HepG2 (cell line): Measurements from ENCODE around the gene NFATC1. TPM values are rescaled to one million over a fixed set of nuclear protein-coding genes. Genes with fewer than 3 reads are reported as not detected.

ENCODE experiments used
- ATAC-seq: fragments of 200-7000 bp; cut with Tn5 transposase; 3 replicates; pipeline ENCODE4 v1.9.1; 2020; ENCODE audit warnings: mild to moderate bottlenecking, moderate library complexity
- BruUV-seq: library from RNA; stranded (reverse); fragments of 400-500 nt; replicated peaks from 2 replicates; lab custom pipeline; 2021; lab: Mats Ljungman, UMichigan
- CTCF ChIA-PET: fragments of 300-600 bp; formaldehyde crosslinking; extraction: SDS; loops from one replicate; lab custom pipeline; 2021; ENCODE audit warnings: low total read pairs, inconsistent platforms, low intra/inter-chr PET ratio; lab: Yijun Ruan, JAX
- POLR2A ChIA-PET: fragments of 350-600 bp; sonication (Branson Sonifier 250); formaldehyde crosslinking; loops from one replicate; lab custom pipeline; 2020; ENCODE audit warnings: antibody characterized with exemption, inconsistent platforms; lab: Yijun Ruan, JAX
- DNase-seq: peaks from one replicate; pipeline ENCODE4 v3.0.0-alpha.2; 2015; ENCODE audit warnings: low spot score
- FAIRE-seq: peaks from 3 replicates; lab custom pipeline; 2011; peaks lifted over from hg19 to GRCh38; lab: Jason Lieb, UNC
- H2AFZ ChIP-seq: one replicate; pipeline ENCODE4 v1.6.1; 2011; ENCODE audit warnings: low read length, inconsistent platforms
- H3K27ac ChIP-seq: fragments of 300-600 bp; 3 replicates; pipeline ENCODE4 v1.8.0; 2011; ENCODE audit warnings: mixed run types, mild to moderate bottlenecking, mixed read lengths, low read length, inconsistent platforms; ENCODE audit not compliant: insufficient read depth; ENCODE audit errors: extremely low read length
- H3K27me3 ChIP-seq, 2 experiments: fragments of 200-600 bp in 1 of 2; 2 replicates in 1 of 2; 3 replicates in 1 of 2; pipeline versions ENCODE4 v1.6.0 to v1.8.0; 2011; ENCODE audit warnings: low read length in 2 of 2, mild to moderate bottlenecking in 2 of 2, moderate library complexity in 2 of 2, inconsistent platforms in 1 of 2; ENCODE audit not compliant: insufficient read depth in 2 of 2, control insufficient read depth in 1 of 2
- H3K36me3 ChIP-seq, 2 experiments: fragments of 200-600 bp in 1 of 2; replicated peaks in 1 of 2; 2 replicates in 1 of 2; 3 replicates in 1 of 2; pipeline versions ENCODE4 v1.5.1 to v1.8.0; 2011; ENCODE audit warnings: low read length in 2 of 2, inconsistent platforms in 1 of 2; ENCODE audit not compliant: insufficient read depth in 2 of 2, control insufficient read depth in 1 of 2
- H3K4me1 ChIP-seq: 2 replicates; pipeline ENCODE4 v1.5.1; 2012; ENCODE audit warnings: low read length, inconsistent platforms; ENCODE audit not compliant: insufficient read depth
- H3K4me2 ChIP-seq: 2 replicates; pipeline ENCODE4 v1.6.0; 2011; ENCODE audit warnings: low read depth, low read length, inconsistent platforms
- H3K4me3 ChIP-seq, 3 experiments: fragments of 200-600 bp in 1 of 3; sonication (generic), shearing (Covaris generic) in 1 of 3; replicated peaks in 1 of 3; 2 replicates each; pipeline ENCODE4 v1.5.1; 2011 to 2016; ENCODE audit warnings: low read length in 3 of 3, inconsistent platforms in 2 of 3, low read depth in 2 of 3, mild to moderate bottlenecking in 2 of 3, control low read depth in 1 of 3, mixed read lengths in 1 of 3; ENCODE audit not compliant: insufficient read depth in 1 of 3
- H3K79me2 ChIP-seq: one replicate; pipeline ENCODE4 v1.6.1; 2011; ENCODE audit warnings: low read length, inconsistent platforms; ENCODE audit not compliant: insufficient read depth
- H3K9ac ChIP-seq: 2 replicates; pipeline ENCODE4 v1.6.0; 2011; ENCODE audit warnings: mild to moderate bottlenecking, low read depth, low read length, inconsistent platforms; ENCODE audit not compliant: insufficient read depth
- H3K9me3 ChIP-seq: 2 replicates; pipeline ENCODE4 v1.5.1; 2012; ENCODE audit warnings: mild to moderate bottlenecking, low read length
- H4K20me1 ChIP-seq: 2 replicates; pipeline ENCODE4 v1.6.0; 2011; ENCODE audit warnings: inconsistent platforms, mild to moderate bottlenecking, low read length, moderate library complexity; ENCODE audit not compliant: insufficient read depth
- ARID5B ChIP-seq: IDR thresholded peaks from 2 replicates; pipeline ENCODE4 v1.4.0; 2020; ENCODE audit warnings: mild to moderate bottlenecking, missing genetic modification reagents
- GPBP1L1 ChIP-seq: sonication (generic); formaldehyde crosslinking; IDR thresholded peaks from 2 replicates; pipeline ENCODE4 v1.5.0; 2020; ENCODE audit warnings: mild to moderate bottlenecking, missing genetic modification reagents
- MIXL1 ChIP-seq: IDR thresholded peaks from 2 replicates; pipeline ENCODE4 v1.6.1; 2016
- SETDB1 ChIP-seq: sonication (generic); formaldehyde crosslinking; IDR thresholded peaks from 2 replicates; pipeline ENCODE4 v1.5.1; 2020; ENCODE audit warnings: missing genetic modification reagents, mild to moderate bottlenecking, borderline replicate concordance
- SUZ12 ChIP-seq: fragments of 150-350 bp; IDR thresholded peaks from 2 replicates; pipeline ENCODE4 v1.6.1; 2014; ENCODE audit warnings: low read depth, low read length
- ZNF317 ChIP-seq: sonication (generic); formaldehyde crosslinking; IDR thresholded peaks from 2 replicates; pipeline ENCODE4 v1.5.0; 2020; ENCODE audit warnings: mild to moderate bottlenecking, missing genetic modification reagents
- ZNF33A ChIP-seq: sonication (generic); formaldehyde crosslinking; IDR thresholded peaks from 2 replicates; pipeline ENCODE4 v1.5.1; 2020; ENCODE audit warnings: missing genetic modification reagents, mild to moderate bottlenecking, moderate library complexity, borderline replicate concordance
- ZNF407 ChIP-seq: sonication (generic); formaldehyde crosslinking; IDR thresholded peaks from one replicate; pipeline ENCODE4 v1.5.1; 2020; ENCODE audit warnings: mild to moderate bottlenecking, missing genetic modification reagents; ENCODE audit errors: not compliant biosample characterization
- ZNF580 ChIP-seq: IDR thresholded peaks from 2 replicates; pipeline ENCODE4 v1.6.1; 2016; ENCODE audit warnings: low read depth, borderline replicate concordance
- ZNF713 ChIP-seq: sonication (generic); formaldehyde crosslinking; IDR thresholded peaks from 2 replicates; pipeline ENCODE4 v1.4.0; 2020; ENCODE audit warnings: mild to moderate bottlenecking, missing genetic modification reagents
- WGBS: methylation state at CpG from one replicate; pipeline ENCODE4 v1.1.6; 2017; ENCODE audit warnings: low lambda C conversion rate; 5-methylcytosine and 5-hydroxymethylcytosine counted together
- in situ Hi-C: cut with HindIII; loops from 2 replicates; pipeline ENCODE4 v1.10.0; 2017; ENCODE audit warnings: low pct_unique_long_range_greater_than_20kb; ENCODE audit not compliant: extremely low pct_ligation_motif_present
- intact Hi-C: fragments of 100-400 bp; cut with micrococcal nuclease; formaldehyde crosslinking; loops from one replicate; pipeline ENCODE4 v1.10.0; 2022; ENCODE audit not compliant: unreplicated experiment
- polyA plus RNA-seq, 8 experiments: library from polyadenylated mRNA; depleted of rRNA in 3 of 8; stranded (reverse) in 7 of 8; unstranded in 1 of 8; fragments of >200 nt; fragmentation: Illumina TruSeq in 4 of 8; extraction: Trizol in 4 of 8; gene quantifications; 2 replicates each; pipeline versions ENCODE4 v1.2.1 to v1.2.3, GENCODE V29; 2011 to 2016; ENCODE audit warnings: low read depth in 4 of 8, missing spikeins in 1 of 8, mixed read lengths in 1 of 8; ENCODE audit not compliant: insufficient read depth in 1 of 8
- total RNA-seq, 5 experiments: library from RNA; depleted of rRNA; stranded (reverse); fragments of >200 nt; fragmentation: Illumina TruSeq; extraction: Trizol; gene quantifications; 2 replicates each; pipeline ENCODE4 v1.2.3, GENCODE V29; 2016; ENCODE audit warnings: low read depth in 1 of 5

NFATC1 gene
- total and polyA plus RNA-seq, 2 of the 13 experiments (the other 11 are each of a cell fraction or from before 2014, with no cell fraction given) = not detected

GRCh38 chr18:79432376-79433120, 36.8 kb downstream of the NFATC1 start:
- Histone ChIP-seq H3K27me3 (peaks cover 12 to 69% of the 10 kb centered on the region in 2 experiments), H3K79me2 (no peaks in the 10 kb centered on the region), H3K4me1 (no peaks in the 10 kb centered on the region), H3K27ac (no peak overlapping the region), H3K9ac (no peak overlapping the region), H3K9me3 (no peaks in the 10 kb centered on the region), H3K4me2 (no peak overlapping the region), H3K4me3 (no peak overlapping the region), H2AFZ (no peak overlapping the region), H4K20me1 (no peaks in the 10 kb centered on the region), H3K36me3 (no peaks in the 10 kb centered on the region)
- FAIRE-seq (no peak), DNase-seq (no peak), ATAC-seq (no peak; the same call in 2 of the 3 replicates)
- ChIA-PET CTCF (no interaction called here), POLR2A (no interaction called here)
- WGBS = 43% methylated on average over 14 of the region's 33 CpGs
- intact Hi-C loops (no loop called here), in situ Hi-C loops (no loop called here)
- BruUV-seq = no TSS peak
- TF ChIP-seq GPBP1L1 (no peak), ARID5B (CRISPR knock-in tag) (no peak), ZNF713 (no peak), ZNF580 (CRISPR knock-in tag) (no peak), SETDB1 (CRISPR knock-in tag) (no peak), ZNF317 (no peak), ZNF407 (CRISPR knock-in tag) (no peak), MIXL1 (no peak), SUZ12 (no peak), ZNF33A (CRISPR knock-in tag) (no peak)
